GM18870 (cell line): ENCODE measurements around the gene ZBTB18.

Source experiments
- ATAC-seq: cut with Tn5 transposase; IDR thresholded peaks from one replicate; pipeline ENCODE4 v1.9.1; 2021; ENCODE audit warnings: moderate library complexity; ENCODE audit not compliant: unreplicated experiment

ZBTB18 gene

GRCh38 chr1:244087021-244087560, 36.0 kb downstream of the ZBTB18 start:
- no peak for ATAC-seq

DNA sequence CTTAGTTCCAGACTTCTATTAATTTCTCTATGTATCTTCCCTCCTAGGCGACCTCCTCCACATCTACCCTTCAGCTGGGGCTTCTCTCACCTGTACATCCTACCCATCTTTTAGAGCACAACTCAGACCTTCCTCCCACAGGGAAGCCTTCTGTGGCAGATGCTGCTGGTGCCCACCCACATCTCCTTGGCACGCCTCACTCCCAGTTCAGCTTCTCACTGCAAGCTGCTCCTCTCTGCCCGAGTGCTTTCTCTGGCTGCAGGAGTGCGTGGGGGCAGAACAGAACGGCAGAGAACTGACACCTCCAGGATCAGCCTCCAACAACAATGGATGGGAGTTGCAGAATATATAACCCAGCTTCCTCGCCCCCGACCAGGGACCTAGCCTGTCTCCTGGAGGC, 36.5 kb downstream of the ZBTB18 start:
- ATAC-seq, result no peak

DNA sequence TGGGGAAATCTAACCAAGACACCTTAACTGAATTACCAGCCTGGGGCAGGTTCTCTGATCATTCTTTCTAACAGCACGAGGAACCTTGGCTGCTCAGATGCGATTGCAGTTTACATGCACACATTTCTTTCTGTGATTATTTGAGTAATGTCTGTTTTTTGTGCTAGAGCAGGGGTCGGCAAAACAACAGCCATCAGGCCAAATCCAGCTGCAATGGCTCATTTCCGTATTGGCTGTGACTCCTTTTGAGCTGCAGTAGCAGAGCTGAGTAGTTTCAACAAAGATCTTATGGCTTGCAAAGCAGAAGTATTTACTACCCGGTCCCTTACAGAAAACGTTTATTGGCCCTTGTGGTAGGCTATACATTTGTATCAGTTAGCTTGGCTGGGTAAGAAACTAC, 37.1 kb downstream of the ZBTB18 start:
- ATAC-seq, result no peak

DNA sequence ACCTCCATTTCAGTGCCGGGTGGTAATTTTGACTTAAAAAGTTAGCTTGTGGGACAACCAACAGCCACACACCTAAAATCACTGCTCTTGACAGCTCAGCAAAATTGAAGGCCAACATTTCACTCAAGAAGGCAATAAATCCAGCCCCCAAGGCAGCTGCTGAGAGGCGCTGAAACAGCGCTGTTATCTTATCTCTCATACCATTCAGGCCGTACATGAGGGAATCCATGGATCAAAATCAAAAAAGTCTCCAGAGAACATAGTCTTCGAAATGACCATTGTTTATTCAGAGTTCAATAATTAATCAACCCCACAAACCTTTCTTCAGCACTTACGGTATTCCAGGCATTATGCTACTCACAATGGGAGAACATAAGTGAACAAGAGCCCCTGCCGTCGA, 38.5 kb downstream of the ZBTB18 start:
- no peak for ATAC-seq

- no peak for ATAC-seq
These were observed 39.6 kb downstream of the ZBTB18 start for GRCh38 chr1:244090645-244091044.

DNA sequence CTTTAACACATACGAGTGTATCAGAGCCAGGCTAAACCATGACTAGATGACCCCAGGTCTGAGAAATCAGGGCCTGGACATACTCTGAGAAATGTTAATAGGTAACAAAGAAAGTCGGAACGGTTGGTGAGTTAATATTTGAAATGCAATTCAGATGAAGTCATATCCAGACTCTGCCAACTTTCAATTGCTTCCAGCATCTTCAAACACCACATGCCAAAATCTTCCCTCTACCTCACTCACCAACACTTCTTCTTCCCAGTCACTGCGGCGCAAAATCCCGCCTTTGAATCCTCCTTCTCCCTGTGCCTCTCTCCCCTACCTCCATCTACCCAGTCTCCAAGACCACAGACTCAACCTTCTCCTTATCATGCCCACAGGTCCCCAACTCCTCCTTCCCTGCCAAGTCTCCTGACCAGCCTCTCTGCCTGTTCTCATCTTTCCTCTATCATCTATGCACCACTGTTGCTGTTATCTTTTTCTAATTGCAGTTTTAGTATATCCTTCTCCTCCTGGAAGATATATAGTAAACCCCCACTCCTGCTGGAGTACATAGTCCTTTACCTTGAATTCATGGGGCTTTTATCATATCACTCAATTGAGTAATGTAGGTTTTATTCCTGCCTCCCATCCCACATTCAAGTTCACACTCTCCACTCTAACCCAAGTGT, 41.3 kb downstream of the ZBTB18 start:
- no peak for ATAC-seq

GRCh38 chr1:244092964-244093638, 42.0 kb downstream of the ZBTB18 start:
- no peak for ATAC-seq

GRCh38 chr1:244094880-244095528, 43.9 kb downstream of the ZBTB18 start:
- no peak for ATAC-seq

- ATAC-seq, result no peak
These were observed 44.4 kb downstream of the ZBTB18 start for GRCh38 chr1:244095529-244095911.

DNA sequence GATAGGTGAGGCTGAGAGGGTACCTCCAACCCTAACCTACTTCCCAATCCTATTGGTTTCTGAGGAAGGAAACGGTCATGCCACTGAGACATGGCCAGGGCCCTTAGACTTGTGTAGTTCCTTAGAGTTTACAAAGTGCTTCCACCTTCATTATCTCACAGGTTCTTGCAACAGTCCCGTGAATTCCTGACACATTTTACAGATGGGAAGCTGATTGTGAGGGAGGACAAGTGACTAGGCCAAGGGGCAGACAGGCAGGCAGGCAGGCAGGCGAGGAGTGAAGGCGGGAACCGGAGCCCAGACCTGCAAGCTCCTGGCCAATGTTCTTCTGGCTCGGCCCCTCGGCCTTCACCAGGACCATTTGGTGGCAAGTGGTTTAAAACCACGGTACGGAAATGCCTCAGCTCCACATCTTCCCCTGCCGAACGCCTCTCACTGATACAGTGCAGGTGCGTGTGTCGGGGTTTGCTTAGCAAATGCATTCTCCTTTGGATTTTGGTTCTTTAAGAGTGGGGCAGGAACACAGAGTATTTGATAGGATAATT, 45.1 kb downstream of the ZBTB18 start:
- no peak for ATAC-seq

- ATAC-seq, result no peak
These were observed 45.6 kb downstream of the ZBTB18 start for GRCh38 chr1:244096691-244097090.

DNA sequence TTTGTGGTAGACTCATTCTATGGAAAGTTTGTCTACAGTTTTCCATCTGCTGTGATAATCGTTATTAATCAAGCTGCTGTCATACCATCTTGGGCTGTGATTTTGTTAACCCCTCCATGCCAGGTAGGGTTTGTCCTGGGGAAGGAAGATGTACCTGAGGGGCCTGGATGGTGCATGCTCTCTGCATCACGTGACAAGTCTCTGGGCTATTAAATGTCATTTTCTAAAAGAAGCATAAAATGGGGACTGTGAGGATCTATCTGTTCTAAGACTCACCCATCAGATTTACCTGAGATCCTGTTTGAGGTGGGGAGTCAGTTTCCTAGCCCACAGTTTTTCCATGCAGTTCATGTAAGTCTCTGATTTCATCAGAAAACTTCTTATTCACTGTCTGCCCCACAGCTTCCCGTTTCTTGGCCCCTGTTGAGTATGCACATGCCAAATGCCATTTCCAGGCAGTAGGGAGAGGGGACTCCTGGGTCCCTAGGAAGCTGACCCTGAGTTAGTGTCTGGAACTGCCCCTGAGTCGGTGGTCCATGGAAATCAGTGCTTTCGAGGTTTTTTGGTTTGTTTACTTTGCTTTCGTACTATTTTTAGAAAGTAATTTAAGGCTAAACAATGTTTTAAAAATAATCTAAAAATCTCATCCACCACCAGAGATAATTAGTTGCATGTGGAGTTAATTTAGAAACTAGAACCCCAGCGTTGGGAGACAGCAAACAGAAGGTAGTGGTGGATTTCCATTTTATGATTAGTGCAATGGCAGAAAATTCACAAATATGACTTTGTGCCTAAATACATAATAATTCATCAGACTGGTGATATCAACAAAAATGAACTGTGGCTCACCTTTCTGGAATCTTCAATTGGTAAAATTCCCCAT, 46.7 kb downstream of the ZBTB18 start:
- ATAC-seq, result no peak

DNA sequence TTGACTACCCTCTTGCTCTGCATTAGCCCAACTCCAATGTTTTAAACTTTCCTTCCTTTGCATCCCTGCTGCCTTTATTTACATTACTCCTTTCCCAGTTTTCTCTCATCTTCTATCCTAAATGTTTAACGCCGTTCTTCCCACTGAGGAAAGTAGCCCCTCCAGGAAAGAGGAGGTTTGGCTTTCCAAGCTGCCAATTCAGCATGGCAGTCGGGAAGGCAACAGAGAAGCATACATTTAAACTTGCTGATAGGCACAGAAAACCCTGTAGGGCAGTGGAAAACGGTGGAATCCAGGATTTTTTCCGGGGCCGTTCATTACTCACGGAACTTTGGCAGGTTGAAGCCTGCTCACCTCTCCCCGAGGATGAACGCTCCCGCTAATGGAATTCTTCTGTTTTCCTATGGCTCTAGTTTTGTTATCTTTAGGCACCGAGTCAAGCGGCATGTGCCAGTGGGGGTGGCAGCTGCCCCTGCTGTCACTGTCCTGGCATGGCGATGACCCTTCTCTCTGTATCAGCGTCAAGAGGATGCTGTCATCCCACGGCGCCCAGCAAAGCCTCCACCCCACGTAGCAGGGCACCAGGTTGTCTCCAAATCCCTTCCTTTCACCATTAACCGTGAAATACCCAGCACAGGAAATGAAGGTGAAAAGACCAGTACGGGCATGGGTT, 48.3 kb downstream of the ZBTB18 start:
- no peak for ATAC-seq

- no peak for ATAC-seq
These were observed 49.2 kb downstream of the ZBTB18 start for GRCh38 chr1:244100276-244100675.

- no peak for ATAC-seq
These were observed 49.8 kb downstream of the ZBTB18 start for GRCh38 chr1:244100704-244101453.

DNA sequence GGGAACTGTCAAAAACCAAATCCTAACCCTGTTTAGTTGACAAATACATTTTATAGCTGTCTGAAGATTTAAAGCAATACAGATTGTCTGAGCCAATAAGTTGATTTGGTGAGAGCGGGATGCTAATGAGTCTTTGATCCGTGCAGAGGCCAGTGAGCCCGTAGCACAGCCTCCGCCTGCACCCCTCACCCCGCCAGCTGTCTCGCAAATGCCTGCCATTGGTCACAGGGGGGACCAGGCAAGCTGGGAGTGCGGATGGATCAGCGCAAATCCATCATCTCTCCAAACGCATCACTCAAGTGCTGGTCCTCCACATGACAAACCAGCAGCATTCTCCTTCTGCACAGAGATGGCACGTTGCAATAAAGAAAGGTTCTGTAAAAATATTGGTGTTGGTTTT, 51.0 kb downstream of the ZBTB18 start:
- ATAC-seq, result no peak

- no peak for ATAC-seq
These were observed 51.4 kb downstream of the ZBTB18 start for GRCh38 chr1:244102468-244102867.

GRCh38 chr1:244104309-244105060, 53.4 kb downstream of the ZBTB18 start:
- no peak for ATAC-seq

GRCh38 chr1:244106176-244106575, 55.1 kb downstream of the ZBTB18 start:
- no peak for ATAC-seq
